NCI-H2107 treated with DMSO at 0.1 percent for 48 hours (cell line): Measurements from ENCODE around the gene LGALS7B.
"Not testable (repeated sequence)": the region's sequence is repeated elsewhere in the genome, so short reads cannot be mapped to it uniquely, and the experiment has no call there.

ENCODE experiments used
- DNase-seq: peaks from one replicate; lab custom pipeline; 2025; ENCODE audit not compliant: unreplicated experiment; lab: John Stamatoyannopoulos, UW

Gene LGALS7B

DNA sequence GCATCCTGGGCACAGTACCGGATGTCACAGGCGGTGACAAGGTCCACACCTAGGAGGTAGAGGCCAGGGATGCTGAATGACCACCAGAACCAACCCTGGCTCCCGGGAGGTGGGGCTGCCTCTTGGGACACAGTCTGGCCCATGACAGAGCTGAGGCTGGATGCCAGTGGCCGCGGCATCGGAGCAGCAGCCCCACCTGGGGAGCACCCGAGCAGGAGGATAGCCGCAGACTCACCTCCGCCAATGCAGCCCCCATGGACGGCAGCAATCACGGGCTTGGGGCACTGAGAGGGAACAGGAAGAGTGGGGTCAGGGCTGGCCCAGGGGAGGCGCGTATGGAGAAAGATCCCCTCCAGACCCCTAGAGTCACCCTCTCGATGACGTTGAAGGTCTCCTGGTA is 28.1 kb downstream of the LGALS7B start:
- no peak for DNase-seq

- DNase-seq, result no peak
Observed at GRCh38 chr19:38819231-38819920, 30.4 kb downstream of the LGALS7B start.

DNA sequence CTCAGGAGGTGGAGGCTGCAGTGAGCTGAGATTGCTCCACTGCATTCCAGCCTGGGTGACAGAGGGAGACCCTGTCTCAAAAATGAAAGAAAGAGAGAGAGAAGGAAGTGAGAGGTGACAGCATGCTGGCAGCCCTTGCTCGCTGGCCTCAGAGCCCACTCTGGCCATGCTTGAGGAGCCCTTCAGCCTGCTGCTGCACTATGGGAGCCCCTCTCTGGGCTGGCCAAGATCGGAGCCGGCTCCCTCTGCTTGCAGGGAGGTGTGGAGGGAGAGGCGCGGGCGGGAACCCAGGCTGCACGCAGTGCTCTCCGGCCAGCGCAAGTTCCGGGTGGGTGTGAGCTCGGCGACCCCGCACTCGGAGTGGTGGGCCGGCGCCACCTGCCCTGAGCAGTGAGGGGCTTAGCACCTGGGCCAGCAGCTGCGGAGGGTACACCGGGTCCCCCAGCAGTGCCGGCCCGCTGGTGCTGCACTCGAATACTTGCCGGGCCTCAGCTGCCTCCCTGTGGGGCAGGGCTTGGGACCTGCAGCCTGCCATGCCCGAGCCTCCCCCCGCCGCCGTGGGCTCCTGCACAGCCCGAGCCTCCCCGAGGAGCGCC is 32.3 kb downstream of the LGALS7B start:
- not testable (repeated sequence) for DNase-seq

- DNase-seq, result not testable (repeated sequence)
Observed at GRCh38 chr19:38825936-38826335, 36.9 kb downstream of the LGALS7B start.

DNA sequence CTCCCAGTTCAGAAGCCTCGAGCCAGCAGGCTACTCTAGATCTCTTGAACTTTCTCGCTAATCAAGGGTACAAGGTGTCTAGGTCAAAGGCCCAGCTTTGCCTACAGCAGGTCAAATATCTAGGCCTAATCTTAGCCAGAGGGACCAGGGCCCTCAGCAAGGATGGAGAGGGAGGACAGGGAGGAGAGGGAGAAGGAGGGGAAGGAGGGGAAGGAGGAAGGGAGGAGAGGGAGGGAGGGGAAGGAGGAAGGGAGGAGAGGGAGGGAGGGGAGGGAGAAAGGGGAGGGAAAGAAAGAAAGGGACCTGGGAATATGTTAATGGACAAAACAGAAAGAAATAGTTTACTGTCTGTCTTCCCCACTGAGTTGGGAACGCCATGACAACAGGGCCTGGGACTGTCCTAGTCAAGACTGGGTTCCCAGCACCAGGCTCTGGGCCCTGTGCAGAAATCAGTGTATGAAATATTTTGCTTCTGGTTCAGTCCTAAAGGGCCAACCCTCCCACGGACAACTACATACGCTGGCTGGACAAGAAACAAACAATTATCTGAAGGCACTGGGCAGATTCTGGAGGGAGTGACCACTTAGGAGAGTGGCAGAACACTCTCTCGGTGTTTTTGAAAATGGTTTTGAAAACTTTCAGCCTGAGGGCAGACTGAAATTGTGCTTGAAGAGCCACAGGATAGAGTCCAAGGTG is 38.0 kb downstream of the LGALS7B start:
- DNase-seq, result no peak

DNA sequence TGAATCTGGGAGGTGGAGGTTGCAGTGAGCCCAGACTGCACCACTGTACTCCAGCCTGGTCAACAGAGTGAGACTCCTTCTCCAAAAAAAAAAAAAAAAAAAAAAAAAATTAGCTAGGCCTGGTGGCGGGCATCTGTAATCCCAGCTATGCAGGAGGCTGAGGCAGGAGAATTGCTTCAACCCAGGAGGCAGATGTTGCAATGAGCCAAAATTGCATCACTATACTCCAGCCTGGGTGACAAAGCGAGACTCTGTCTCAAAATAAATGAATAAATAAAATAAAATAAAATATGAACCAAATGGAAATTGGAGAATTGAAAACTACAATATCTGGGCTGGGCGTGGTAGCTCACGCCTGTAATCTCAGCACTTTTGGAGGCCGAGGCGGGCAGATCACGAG is 40.2 kb downstream of the LGALS7B start:
- DNase-seq, result not testable (repeated sequence)

DNA sequence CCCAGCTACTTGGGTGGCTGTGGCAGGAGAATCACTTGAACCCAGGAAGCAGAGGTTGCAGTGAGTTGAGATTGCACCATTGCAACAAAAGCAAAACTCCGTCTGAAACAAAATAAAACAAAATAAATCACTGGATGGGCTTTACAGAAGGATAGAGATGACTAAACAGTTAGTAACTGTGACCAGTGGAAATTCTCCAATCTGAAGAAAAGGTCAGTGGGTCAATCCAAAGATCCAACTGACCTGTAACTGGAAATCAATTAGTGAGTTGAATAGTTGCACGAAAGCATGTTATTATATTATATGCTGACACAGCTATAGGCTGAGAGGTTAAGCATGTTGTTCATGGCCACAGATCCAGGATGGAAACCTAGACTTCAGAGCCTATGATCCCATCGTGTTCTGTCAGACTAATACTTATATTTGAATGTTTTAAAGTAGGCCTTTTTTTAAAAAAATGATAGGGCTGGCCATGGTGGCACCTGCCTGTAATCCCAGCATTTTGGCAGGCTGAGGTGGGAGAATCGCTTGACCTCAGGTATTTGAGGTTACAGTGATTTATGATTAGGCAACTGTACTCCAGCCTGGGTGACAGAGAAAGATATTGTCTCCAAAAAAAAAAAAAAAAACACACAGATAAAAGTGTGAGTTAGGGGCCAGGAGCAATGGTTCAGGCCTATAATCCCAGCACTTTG is 41.2 kb downstream of the LGALS7B start:
- no peak for DNase-seq

DNA sequence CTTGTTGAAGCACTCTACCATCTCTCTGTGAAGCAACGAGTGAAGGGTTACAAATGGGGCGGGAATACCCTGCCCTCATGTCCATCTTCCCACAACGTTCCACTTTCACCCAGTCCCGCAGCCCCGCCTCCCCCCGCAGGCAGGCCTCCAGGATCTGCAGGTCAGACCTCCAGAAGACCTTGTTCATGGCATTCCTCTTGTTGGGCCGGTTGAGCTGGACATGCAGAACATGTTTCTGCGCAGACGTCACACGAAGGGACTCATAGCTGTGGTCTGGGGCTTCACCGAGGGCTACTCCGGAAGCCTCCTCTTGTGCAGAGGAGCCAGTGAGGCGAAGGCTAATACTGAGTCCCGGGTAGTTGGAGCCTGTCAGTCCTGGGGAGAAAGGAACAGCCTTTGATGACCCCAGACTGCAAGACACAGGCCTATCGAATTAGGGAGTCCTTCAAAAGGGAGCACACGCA is 42.2 kb downstream of the LGALS7B start:
- DNase-seq, result no peak

GRCh38 chr19:38833092-38833425 is 44.1 kb downstream of the LGALS7B start:
- DNase-seq, result no peak

DNA sequence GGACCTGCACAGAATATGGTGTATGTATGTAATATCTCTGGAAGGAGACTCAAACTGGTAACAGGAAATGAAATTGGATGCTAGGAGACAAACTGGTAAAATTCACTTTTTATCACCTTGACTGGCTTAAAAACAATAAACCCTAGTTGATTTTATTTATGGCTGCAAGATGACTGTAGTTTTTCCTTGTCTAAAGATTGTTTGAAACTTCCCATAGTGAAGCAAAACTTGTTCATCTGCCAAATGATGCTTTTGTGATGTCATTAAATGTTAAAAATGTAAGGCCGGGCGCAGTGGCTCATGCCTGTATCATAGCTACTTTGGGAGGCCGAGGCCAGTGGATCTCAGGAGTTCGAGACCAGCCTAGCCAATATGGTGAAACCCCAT is 45.1 kb downstream of the LGALS7B start:
- no peak for DNase-seq

GRCh38 chr19:38834590-38834989 is 45.6 kb downstream of the LGALS7B start:
- no peak for DNase-seq

- DNase-seq, result no peak
Observed at GRCh38 chr19:38836159-38836982, 47.4 kb downstream of the LGALS7B start.

DNA sequence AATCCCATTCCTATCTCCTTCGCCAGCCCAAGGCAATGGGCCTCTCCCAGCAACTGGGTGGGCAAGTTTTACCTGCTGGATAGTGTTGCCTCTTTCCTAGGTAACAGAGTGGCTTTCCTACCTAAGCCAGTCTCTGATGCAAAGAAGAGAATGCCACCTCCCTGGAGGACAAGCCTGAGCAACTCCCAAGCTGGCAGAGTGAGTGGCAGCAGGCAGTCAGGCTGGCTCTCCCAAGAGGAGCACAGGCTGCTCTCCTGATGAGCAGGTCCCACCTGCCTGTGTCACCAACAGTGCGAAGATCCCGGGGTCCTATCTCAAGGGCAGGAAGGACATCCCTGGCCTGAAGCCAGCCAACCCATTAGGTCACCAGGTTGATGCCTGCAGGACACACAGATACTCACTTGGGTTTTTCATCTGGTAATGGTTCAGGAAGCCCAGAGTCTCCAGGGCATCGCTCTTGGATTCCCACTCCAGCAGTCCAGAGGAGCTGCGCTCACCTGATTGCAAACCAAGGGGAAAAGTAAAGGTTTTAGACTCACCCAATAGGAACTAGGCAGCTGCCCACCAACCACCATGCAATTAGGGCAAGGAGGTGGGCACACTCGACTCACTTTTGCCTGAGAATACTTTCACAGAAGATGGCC is 48.1 kb downstream of the LGALS7B start:
- no peak for DNase-seq

- DNase-seq, result no peak
Observed at GRCh38 chr19:38837656-38838121, 48.7 kb downstream of the LGALS7B start.

DNA sequence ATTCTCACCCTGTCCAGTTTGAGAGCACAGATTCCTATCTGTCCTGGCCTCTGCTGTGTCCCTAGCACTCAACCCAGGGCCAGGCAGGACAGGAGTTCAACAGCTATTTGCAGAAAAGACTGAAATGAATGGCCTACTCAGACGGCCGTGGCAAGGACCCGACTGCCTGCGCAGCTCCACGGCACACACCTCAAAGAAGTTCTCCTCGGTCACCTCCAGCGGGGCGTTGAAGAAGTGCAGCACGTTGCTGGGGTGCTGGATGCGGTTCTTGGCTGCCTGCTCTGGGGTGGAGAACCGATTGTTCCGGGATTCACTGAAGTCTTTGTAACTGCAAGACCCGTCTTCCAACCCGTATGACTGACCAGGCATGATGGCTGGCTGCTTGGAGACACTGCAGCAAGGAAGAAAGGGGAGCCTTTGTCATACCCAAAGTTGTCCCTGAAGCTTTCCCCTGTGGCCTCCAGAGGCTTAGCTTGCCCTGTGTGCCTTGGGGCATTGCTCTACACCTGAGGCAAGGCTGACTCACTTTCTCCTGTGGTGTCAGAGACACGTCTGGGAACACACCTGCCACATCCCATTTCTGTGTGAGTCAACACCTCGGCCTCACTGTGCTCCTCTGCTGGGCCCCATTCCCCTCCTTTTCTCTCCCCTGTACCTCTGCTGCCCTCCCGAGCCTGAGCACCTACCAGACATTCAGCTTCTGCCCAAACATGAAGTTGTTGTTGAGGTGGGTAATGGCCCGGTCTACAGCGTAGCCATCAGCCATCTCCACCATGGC is 49.4 kb downstream of the LGALS7B start:
- DNase-seq, result no peak

DNA sequence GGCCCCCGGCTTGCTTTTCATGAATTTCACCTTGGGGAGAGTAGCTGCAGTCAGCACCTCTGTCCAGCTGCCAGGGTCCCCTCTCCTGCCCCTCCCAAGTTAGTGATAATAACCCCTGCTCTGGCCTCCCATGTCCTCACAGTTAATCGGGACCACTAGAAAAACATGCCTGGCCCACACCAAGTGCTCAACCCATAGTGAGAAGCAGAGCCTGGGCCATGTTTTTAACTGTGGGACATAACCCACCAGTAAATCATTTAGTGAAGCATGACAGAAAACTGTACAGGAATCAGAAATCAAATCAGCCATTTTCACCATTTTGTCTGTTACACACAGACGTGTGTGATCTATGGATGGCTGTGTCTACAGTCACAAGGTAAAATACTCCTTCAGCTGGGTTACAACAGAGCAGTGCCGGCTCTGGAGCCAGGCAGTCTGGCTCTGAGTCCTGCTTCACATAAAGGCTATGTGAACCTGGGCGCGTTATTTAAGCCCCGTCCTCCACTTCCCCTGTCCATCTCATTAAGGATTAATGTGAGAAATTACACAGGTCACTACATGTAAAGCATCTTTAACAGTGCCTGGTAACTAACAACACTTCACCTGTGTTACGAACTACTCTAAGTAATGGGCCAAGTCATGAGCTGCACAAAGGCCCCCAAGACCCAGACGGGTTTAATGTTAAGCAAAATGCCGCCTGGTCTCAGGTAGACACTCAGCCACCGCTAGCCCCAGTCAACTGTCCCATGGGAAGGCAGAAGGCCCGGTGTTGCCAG is 50.2 kb downstream of the LGALS7B start:
- DNase-seq, result no peak

GRCh38 chr19:38839816-38840582 is 51.0 kb downstream of the LGALS7B start:
- no peak for DNase-seq

DNA sequence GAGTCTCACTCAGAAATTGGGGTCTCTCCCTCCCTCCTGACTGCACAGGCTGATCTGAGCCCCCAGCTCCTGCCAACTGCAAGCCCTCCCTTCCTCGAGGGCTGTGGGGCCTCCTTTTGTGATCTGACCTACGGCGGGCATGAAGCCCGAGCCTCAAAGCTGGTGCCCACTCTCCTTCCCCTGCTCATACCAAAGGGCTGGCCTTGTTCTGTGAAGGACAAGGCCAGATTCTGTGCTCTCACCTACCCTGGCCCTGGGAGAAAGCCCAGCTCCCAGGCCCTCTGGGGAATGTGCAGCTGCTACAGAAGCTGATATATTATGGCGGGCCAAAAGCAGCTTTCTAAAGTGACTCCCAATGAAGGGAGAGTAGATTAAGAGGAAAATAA is 51.6 kb downstream of the LGALS7B start:
- DNase-seq, result no peak
